ENCODE data around the gene HADHA.

DNA sequence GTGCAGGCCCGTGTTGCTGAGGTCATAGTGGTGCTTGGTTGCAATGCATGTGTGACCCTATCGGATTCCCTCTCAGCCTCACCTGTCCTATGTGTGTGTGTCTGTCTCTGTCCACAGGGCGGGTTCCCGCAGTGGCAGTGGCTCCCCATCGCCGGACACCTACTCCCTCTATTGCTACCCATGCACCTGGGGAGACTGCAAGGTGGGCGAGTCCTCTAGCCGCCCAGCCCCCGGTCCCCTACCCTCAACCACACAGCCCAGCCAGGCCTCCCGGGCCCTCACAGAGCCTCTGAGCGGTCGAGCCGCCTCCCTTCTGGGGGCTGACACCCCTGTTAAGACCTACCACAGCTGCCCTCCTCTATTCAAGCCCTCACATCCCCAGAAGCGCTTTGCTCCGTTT is 57.3 kb downstream of the HADHA start:
- TF ChIP-seq MXI1 (IDR thresholded peaks at IDR 0.05; ENCODE audit: low read depth, low read length) (no peak), POLR2AphosphoS5 (IDR thresholded peaks at IDR 0.05; ENCODE audit: low read depth, low read length) (no peak), CHD2 (IDR thresholded peaks at IDR 0.05; ENCODE audit: low read length, partially characterized antibody) (no peak), TAF1 (IDR thresholded peaks at IDR 0.05; ENCODE audit: borderline replicate concordance, low read depth, low read length) (no peak)
- TF ChIP-seq, protein P1, sequence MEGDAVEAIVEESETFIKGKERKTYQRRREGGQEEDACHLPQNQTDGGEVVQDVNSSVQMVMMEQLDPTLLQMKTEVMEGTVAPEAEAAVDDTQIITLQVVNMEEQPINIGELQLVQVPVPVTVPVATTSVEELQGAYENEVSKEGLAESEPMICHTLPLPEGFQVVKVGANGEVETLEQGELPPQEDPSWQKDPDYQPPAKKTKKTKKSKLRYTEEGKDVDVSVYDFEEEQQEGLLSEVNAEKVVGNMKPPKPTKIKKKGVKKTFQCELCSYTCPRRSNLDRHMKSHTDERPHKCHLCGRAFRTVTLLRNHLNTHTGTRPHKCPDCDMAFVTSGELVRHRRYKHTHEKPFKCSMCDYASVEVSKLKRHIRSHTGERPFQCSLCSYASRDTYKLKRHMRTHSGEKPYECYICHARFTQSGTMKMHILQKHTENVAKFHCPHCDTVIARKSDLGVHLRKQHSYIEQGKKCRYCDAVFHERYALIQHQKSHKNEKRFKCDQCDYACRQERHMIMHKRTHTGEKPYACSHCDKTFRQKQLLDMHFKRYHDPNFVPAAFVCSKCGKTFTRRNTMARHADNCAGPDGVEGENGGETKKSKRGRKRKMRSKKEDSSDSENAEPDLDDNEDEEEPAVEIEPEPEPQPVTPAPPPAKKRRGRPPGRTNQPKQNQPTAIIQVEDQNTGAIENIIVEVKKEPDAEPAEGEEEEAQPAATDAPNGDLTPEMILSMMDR (IDR thresholded peaks at IDR 0.05), result no peak
- TF ChIP-seq, protein P2, sequence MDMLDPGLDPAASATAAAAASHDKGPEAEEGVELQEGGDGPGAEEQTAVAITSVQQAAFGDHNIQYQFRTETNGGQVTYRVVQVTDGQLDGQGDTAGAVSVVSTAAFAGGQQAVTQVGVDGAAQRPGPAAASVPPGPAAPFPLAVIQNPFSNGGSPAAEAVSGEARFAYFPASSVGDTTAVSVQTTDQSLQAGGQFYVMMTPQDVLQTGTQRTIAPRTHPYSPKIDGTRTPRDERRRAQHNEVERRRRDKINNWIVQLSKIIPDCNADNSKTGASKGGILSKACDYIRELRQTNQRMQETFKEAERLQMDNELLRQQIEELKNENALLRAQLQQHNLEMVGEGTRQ (IDR thresholded peaks at IDR 0.05; ENCODE audit: borderline replicate concordance, low read depth, low read length), result no peak
- TF ChIP-seq, protein P3, sequence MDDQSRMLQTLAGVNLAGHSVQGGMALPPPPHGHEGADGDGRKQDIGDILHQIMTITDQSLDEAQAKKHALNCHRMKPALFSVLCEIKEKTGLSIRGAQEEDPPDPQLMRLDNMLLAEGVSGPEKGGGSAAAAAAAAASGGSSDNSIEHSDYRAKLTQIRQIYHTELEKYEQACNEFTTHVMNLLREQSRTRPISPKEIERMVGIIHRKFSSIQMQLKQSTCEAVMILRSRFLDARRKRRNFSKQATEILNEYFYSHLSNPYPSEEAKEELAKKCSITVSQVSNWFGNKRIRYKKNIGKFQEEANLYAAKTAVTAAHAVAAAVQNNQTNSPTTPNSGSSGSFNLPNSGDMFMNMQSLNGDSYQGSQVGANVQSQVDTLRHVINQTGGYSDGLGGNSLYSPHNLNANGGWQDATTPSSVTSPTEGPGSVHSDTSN (IDR thresholded peaks at IDR 0.05), result no peak

All from SK-N-SH (cell line).